Breast epithelium (tissue), 3 donors: Measurements from ENCODE around the gene MKNK1.

Source experiments
- POLR2A ChIP-seq: fragments of 450-650 bp; IDR thresholded peaks from one replicate; pipeline ENCODE4 v1.6.1; 2016; ENCODE audit warnings: antibody characterized with exemption, mild to moderate bottlenecking, moderate library complexity
- POLR2AphosphoS5 ChIP-seq, 3 donors: sonication (generic); formaldehyde crosslinking; IDR thresholded peaks; one replicate each; pipeline ENCODE4 v1.6.1; 2017; ENCODE audit warnings: antibody characterized with exemption in 3 of 3
- TF ChIP-seq, protein P1 (sequence below), 3 donors: fragments of 450-650 bp; IDR thresholded peaks; one replicate each; pipeline ENCODE4 v1.5.1; 2016 to 2017; ENCODE audit warnings: antibody characterized with exemption in 3 of 3, mild to moderate bottlenecking in 3 of 3, moderate library complexity in 3 of 3

DNA sequence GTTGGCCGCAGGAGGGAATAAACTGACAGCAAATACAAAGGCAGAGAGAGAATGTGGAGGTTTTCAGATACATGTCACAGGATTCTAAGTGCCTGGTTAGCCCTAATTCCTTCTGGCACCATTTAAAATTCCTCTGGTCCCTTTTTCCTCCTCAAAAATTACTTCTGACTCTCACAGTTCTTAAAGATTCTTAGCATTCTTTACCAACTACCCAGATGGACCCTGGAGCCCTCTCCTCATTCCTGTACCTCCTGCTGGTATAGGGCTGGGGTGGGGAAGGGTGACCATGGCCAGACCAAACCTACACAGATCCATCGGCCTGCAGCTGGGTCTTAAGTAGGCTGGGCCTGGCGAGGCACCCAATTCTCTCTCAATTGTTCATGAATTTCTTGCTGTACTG is 7.2 kb downstream of the MKNK1 start:
- TF ChIP-seq, protein P1, sequence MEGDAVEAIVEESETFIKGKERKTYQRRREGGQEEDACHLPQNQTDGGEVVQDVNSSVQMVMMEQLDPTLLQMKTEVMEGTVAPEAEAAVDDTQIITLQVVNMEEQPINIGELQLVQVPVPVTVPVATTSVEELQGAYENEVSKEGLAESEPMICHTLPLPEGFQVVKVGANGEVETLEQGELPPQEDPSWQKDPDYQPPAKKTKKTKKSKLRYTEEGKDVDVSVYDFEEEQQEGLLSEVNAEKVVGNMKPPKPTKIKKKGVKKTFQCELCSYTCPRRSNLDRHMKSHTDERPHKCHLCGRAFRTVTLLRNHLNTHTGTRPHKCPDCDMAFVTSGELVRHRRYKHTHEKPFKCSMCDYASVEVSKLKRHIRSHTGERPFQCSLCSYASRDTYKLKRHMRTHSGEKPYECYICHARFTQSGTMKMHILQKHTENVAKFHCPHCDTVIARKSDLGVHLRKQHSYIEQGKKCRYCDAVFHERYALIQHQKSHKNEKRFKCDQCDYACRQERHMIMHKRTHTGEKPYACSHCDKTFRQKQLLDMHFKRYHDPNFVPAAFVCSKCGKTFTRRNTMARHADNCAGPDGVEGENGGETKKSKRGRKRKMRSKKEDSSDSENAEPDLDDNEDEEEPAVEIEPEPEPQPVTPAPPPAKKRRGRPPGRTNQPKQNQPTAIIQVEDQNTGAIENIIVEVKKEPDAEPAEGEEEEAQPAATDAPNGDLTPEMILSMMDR (IDR thresholded peaks at IDR 0.05), result no peak
- no peak for TF ChIP-seq POLR2A
- no peak for TF ChIP-seq POLR2AphosphoS5 (IDR thresholded peaks at IDR 0.05)
